Activated CD4-positive, alpha-beta T cell treated with anti-CD3 and anti-CD28 coated beads for 24 hours (primary cell): Measurements from ENCODE around the gene PREP.
"Not testable (repeated sequence)": the region's sequence is repeated elsewhere in the genome, so short reads cannot be mapped to it uniquely, and the experiment has no call there.

Source experiments
- DNase-seq, 2 donors: peaks; one replicate each; pipeline ENCODE4 v3.0.0-alpha.2; 2020; ENCODE audit warnings: low read depth in 2 of 2

Gene PREP

DNA sequence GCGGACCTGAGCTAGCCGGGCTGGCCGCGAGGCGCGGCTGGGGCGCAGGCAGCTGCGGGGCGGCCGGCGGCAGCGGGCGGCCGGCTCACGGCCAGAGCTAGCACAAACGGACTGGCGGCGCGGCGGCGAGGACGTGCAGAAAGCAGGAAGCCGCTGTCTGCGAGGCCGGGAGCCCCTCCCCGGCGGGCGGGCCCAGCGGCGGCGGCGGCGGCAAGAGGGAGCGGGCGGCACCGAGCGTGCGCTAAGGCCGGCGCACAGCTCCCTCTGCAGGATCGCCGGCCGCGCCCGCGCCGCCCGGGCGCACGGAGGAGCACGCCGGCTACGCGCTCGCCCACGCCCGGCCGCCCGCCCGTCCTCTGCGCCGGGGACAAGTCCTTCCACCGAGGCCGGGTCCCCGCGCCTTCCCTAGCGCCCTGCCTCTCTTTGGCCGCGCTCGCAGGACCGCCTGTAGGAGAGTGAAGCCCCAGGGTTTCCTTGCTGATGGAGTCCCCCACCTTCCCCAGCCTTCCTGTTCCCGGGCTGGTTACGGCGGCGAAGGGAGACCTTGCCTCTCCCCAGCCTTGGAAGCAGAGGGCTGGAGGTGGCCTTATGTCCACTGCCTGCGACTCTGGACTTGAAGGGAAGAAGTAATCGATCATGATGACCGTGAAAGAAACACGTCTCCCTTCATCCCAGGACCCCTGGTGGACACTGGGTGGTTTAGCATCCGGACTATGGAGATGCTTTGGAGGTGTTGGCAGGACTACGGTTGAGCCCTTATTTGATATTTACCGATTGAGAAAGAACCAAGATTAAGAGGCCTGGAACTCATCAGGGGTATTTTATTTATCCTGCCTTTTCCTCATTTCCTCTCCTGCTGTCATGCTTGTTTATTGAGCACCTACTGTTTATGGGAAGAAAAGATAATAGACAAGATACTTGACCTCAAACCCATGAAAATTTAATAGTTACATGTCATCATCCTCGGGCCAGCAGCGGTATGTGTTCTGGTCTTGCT lies at the start of gene PREP:
TSS of gene PREP (minus strand) at position 144 of the 997 bp plus-strand sequence. CDS start 191 bp downstream, outside the sequence.
- peak; percentile 67 to 70 for DNase-seq

- no peak for DNase-seq
Measured at GRCh38 chr6:105452376-105452775, 49.5 kb upstream of the PREP start.

DNA sequence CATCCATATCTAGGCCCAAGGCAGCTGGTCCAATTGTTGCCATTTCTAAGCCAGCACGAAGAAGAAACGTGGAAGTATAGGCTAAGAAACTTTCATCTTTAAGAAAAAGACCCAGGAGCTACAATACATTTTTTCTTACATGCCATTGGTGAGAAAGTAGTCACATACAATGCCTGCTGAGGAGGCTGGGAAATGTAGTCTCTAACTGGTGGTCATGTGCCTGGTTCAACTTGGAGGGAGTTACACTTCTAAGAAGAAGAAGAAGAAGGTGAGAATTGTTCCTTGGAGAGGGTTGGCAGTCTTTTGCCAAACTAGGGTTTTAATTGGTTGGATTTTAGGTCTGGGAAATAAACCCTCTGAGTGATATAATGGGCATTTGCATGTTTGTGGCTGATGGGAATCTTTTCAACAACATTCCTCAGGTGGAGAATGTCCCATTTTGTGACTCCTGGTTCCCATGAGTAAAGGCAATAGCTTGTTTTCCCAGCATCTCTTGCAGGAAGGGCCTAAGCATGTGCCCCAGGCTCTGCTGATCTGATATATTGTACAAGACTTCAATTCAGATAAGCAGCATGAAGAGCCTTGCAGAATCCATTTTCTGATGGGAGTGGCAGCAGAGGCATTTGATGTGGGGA lies 47.0 kb upstream of the PREP start:
- DNase-seq, result no peak

DNA sequence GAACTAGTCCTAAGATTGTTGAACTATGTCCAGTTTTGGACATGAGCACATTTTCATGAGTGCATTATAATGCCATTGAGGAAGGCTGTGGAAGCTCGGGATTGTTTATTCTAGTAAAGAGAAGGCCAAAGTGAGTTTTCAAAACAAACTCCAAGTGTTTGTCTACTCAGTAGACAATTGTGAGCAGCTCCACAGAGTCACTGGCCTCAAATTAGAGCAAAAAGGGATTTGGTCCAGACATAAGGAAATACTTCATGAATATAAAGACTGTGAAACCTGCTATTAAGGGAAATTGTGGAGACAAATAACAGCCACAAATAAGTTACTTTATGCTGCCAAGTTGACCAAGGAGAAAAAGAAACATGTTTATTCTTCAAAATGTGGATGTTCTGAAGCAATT lies 42.6 kb upstream of the PREP start:
- DNase-seq, result no peak

DNA sequence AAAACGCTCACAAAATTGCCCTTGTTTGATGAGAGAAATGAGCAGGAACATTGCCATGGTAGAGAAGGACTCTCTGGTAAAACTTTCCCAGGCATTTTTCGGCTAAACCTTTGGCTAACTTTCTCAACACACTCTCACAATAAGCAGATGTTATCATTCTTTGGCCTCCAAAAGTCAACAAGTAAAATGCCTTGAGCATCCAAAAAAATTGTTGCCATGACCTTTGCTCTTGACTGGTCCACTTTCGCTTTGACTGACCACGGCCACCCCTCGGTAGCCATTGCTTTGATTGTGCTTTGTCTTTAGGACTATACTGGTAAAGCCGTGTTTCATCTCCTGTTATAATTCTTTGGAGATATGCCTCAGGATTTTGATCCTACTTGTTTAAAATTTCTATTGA lies 41.1 kb upstream of the PREP start:
- DNase-seq, result no peak

DNA sequence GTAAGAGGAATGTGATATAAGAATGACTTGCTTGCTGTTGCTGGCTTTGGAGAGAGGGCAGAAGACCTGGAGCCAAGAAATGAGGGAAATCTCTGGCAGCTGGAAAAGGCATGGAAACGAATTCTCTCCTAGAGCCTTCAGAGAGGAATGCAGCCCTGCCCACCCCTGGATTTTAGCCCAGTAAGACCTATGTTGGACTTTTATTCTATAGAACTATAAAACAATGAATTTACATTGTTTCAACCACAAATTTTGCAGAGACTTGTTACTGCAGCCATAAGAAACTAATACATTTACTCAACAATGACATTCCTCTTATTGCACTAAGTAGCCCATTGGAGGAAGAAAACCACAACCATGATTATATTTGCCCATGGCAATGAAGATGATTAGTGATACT lies 39.5 kb upstream of the PREP start:
- no peak for DNase-seq

DNA sequence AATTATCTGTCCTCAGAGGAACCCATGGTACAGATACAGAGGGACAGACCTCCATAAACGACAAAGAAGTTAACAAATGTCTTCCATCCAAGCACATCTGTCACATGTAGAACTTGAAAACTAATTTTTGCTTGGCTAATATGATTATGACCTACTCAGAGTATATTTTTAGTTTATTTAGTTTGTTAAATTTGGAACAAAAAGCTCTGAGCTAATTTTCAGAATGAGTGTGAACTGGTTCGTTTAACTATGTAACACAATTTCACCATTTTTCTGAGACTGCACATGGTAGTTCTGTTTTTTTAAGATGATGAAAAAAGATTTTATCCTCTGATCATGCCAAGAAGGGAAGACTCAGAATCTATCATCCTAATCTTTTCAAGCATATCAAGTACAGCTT lies 34.4 kb upstream of the PREP start:
- DNase-seq, result no peak

- no peak for DNase-seq
Measured at GRCh38 chr6:105433723-105434122, 30.8 kb upstream of the PREP start.

- no peak for DNase-seq
Measured at GRCh38 chr6:105432797-105433196, 29.9 kb upstream of the PREP start.

GRCh38 chr6:105431226-105431625 lies 28.3 kb upstream of the PREP start:
- peak in 1 of 2 donors; percentile 11 for DNase-seq

- no peak for DNase-seq
Measured at GRCh38 chr6:105430685-105431084, 27.8 kb upstream of the PREP start.

DNA sequence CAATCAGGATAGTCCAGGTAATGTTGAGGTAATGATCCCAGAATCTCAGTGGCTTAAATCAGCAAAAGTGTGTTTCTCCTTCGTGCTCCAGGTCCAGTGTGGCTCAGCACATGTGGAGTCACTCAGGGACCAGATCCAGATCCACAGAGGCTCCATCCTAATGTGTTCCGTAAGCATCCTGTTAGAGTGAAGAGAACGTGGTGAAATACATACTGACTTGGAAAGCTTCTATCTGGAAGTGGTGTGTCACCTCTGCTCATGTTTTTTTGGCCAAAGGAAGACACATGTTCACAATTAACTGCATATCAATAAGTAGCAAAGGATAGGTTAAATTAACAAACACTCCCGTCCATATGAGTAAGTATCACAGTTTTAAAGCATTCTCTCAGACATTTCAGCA lies 26.8 kb upstream of the PREP start:
- no peak for DNase-seq

DNA sequence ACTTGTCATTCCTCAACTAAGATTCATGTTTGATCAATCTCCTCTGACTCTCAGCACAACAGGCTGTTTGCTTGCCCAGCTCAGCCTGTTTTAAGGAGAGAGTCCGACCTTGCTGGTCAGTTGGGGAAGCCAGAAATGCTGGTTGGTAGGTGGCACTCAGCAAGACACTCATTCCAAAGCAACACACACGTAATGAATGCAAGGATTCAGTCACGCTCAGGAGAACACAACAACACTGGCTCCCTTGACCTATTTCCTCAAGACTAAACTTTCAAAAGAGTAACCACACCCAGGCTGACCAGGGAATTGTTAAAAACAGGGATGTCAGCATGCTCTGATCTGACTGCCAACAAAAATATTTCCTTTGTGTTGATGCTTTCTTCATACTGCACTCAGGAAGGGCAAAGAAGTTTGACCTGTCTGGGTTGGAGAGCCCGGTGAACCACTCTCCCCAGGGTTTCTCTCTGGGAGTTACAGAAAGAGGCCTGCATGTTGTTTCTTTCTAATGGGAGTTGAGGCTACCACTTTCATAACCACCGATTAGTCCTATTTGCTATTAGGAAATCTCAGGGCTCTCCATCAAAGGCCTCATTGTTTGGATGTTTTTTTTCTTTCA lies 25.6 kb upstream of the PREP start:
- DNase-seq, result no peak

DNA sequence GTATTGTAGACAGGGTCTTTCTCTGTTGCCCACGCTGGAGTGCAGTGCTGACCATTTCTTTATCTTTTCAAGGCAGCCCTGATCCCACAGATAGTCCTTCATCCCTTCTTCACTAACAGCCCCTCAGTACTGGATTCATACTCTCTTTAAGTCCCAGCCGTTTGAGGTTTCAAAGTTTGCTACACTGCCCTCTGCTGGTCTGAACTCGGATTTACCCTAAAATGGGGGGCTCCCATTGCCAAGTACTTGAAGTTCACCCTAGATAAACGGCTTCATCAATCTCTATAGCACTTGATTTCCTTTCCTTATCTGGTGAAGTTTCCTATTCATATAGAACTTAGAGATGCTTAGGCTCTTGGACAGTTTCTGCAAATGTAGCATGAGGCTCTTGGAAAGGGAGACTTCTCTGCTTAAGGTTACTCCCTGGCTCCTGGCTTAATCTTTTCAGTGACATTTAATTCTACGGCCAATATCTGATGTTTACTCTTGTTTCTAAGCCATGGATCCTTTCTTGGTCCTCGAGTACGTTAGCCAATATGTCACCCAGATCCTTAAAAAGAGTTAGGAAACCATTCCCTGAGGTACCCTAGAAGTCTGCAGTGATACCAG lies 21.4 kb upstream of the PREP start:
- DNase-seq, result peak; percentile 40 to 42

DNA sequence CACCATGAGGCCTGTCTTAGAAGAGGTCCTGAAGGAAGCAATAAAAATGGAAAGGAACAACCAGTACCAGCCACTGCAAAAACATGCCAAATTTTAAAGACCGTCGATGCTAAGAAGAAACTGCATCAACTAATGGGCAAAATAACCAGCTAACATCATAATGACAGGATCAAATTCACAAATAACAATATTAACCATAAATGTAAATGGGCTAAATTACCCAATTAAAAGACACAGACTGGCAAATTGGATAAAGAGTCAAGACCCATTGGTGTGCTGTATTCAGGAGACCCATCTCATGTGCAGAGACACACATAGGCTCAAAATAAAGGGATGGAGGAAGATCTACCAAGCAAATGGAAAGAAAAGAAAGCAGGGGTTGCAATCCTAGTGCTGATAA lies 14.1 kb upstream of the PREP start:
- DNase-seq, result not testable (repeated sequence)

DNA sequence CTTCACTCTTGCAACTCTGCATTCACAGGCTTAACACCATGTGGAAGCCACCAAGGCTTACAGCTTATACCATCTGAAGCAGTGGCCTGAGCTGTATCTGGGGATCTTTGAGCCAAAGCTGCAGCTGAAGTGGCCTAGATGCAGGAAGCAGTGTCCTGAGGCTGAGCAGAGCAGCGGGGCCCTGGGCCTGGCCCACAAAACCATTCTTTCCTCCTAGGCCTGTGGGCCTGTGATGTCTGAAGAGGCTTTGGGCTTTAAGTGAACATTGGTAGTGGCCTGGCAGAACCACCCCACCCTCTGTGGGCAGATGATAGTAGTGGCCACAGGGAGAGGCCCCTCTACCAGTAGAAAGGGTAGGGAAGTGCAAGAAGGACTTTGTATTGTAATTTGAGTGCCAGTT lies 6.9 kb upstream of the PREP start:
- DNase-seq, result no peak

- DNase-seq, result peak; percentile 1 to 7
Measured at GRCh38 chr6:105402090-105402938, 568 bp downstream of the PREP start.

GRCh38 chr6:105401247-105402089 lies 1.4 kb downstream of the PREP start:
- DNase-seq, result no peak

DNA sequence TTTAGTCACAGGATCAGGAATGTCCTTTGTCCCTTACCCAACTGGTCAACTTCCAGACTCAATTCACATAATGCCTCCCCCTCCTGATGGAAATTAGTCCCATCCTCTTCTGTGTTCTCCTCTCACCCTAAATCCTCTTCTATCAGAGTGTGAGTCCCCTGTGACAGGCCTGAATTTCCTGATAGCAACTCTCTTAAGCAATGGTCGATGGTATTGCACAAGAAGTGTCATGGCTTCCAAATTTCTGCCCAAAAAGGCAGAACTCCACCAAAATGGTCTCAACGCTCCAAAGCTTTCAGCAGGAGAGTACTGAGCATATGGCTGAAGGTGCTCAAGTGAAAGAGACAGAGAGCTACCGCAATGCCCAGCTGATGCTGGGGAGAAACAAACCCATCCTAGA lies 2.4 kb downstream of the PREP start:
- no peak for DNase-seq

- no peak for DNase-seq
Measured at GRCh38 chr6:105398859-105399258, 4.0 kb downstream of the PREP start.
